ENCODE measurements around the gene UBXN4.
"Not testable (repeated sequence)": the region's sequence is repeated elsewhere in the genome, so short reads cannot be mapped to it uniquely, and the experiment has no call there.

The UBXN4 gene, protein sequence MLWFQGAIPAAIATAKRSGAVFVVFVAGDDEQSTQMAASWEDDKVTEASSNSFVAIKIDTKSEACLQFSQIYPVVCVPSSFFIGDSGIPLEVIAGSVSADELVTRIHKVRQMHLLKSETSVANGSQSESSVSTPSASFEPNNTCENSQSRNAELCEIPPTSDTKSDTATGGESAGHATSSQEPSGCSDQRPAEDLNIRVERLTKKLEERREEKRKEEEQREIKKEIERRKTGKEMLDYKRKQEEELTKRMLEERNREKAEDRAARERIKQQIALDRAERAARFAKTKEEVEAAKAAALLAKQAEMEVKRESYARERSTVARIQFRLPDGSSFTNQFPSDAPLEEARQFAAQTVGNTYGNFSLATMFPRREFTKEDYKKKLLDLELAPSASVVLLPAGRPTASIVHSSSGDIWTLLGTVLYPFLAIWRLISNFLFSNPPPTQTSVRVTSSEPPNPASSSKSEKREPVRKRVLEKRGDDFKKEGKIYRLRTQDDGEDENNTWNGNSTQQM

DNA sequence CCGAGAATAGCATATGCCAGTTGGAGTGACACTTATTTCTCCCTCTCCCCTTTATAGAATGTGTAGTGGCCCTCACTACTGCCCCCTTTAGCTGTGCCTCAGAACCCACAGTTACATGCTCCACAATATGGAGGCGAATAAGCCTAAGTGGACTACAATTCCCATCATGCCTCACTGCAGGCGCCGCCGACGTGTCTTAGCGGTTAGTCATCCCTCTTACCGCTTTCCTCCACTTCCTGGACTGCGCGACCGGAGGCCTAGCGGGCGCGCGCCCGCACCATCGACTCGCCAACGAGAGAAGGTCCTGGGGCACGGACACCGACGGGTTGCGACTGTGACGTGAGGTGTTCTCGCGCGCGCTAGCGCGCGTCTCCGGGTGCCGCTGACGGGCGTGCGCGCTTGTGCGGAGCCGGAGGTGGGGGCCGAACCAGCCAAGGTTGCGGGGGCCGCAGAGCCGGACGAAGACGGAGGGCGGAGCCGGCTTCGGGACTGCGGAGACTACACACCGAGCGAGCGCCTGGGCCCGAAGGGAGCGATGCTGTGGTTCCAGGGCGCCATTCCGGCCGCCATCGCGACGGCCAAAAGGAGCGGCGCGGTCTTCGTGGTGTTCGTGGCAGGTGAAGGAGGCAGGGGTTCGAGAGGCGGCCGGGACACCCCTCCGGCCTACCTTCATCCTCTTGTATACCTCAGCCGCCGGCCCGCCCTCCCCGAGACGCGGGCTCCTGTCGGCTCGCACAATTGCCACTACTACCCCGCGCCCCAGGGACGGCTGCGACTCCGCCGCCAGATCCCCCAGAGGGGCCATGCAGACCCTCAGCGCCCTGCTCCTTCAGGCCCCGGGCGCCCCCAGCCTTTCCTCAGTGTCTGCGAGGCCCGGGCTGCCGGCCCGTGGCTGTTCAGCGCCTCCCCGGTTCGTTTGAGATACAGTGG is at the start of gene UBXN4:
Gene UBXN4, plus strand, starts transcription at position 461 of the 930 bp plus-strand sequence. Its CDS starts 75 bp downstream, at position 536.
- TF ChIP-seq, protein P1, sequence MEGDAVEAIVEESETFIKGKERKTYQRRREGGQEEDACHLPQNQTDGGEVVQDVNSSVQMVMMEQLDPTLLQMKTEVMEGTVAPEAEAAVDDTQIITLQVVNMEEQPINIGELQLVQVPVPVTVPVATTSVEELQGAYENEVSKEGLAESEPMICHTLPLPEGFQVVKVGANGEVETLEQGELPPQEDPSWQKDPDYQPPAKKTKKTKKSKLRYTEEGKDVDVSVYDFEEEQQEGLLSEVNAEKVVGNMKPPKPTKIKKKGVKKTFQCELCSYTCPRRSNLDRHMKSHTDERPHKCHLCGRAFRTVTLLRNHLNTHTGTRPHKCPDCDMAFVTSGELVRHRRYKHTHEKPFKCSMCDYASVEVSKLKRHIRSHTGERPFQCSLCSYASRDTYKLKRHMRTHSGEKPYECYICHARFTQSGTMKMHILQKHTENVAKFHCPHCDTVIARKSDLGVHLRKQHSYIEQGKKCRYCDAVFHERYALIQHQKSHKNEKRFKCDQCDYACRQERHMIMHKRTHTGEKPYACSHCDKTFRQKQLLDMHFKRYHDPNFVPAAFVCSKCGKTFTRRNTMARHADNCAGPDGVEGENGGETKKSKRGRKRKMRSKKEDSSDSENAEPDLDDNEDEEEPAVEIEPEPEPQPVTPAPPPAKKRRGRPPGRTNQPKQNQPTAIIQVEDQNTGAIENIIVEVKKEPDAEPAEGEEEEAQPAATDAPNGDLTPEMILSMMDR (IDR thresholded peaks at IDR 0.05; ENCODE audit: low read depth, low read length) = peak; percentile 48
- peak; percentile 99 for DNase-seq (ENCODE audit: low read depth in 2 of 2)
- H3K4me3 ChIP-seq (replicated peaks in 1 of 2; ENCODE audit: low read depth in 2 of 2, low read length in 2 of 2) = peak within 1 kb of the TSS; percentile 81 to 94

DNA sequence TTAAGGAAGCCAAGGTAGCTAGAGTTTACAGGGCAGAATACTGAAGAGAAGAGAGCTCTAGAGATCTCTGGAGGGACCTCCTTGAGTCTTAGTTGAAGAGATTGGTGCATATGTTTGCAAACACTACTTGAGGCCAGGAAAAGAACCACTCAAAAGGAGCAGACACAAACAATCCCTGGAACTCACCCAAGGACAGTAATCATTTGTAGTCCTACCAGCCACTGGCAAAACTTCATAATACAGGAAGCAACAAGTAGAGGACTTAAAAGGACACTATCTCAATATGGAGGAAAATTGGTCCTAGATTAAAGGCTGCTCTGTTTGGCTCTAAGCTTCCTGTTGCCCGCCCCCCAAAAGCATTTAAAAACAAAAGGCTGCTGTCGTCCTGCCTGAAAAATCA is 46.9 kb upstream of the UBXN4 start:
- TF ChIP-seq, protein P1 (IDR thresholded peaks at IDR 0.05; ENCODE audit: low read depth, low read length) = no peak
- DNase-seq (ENCODE audit: low read depth in 2 of 2) = peak; percentile 37 to 58
- H3K4me3 ChIP-seq (replicated peaks in 1 of 2; ENCODE audit: low read depth in 2 of 2, low read length in 2 of 2) = no peak overlapping the region

DNA sequence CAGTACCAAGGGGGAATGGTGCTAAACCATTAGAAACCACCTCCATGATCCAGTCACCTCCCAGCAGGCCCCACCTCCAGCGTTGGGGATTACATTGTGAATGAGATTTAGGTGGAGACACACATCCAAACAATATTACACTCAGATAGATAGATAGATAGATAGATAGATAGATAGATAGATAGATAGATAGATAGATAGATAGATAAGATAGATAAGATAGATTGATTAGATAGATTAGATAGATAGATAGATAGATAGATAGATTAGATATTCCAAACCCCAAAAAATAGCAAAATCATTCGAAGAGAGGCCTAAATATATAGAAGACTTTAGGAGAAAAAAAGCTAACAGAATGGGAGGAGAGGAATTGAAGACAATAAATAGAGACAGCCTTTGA is 42.8 kb upstream of the UBXN4 start:
- H3K4me3 ChIP-seq (replicated peaks in 1 of 2; ENCODE audit: low read depth in 2 of 2, low read length in 2 of 2) = no peak overlapping the region
- no peak for DNase-seq (ENCODE audit: low read depth in 2 of 2)
- TF ChIP-seq, protein P1 (IDR thresholded peaks at IDR 0.05; ENCODE audit: low read depth, low read length) = no peak

DNA sequence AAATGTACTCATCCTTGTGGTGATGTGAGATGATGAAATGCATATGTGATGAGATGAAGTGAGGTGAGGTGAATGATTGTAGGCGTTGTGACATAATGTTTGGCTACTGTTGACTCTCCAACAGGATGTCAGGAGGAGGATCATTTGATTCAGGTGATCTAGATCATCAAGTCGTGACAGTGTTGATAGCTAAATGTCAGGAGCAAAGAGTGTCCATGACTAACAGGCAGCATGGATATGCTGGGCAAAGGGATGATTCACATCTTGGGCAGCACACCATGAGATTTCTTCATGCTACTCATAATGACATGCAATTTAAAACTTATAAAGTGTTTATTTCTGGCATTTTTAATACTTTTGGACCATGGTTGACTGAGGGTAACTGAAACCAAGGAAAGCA is 40.2 kb upstream of the UBXN4 start:
- peak; percentile 27 to 66 for DNase-seq (ENCODE audit: low read depth in 2 of 2)

DNA sequence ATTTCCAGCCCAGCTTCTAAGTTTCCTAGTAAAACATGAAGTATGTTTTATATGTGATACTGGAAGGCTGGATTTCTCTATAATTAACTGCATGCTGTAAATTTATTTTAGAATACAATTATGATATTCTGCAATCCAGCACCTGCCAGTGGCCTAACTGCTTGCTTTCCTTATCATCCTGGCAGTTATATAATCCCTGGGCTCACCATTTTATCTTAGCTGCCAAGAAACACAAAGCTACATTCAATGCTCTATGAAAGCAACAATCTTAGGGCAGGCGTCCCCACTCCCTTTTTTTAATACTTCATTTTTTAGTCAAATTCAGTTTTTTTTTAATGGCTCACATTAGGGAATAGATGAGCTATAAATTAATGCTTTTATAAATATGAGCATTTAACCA is 38.4 kb upstream of the UBXN4 start:
- H3K4me3 ChIP-seq (replicated peaks in 1 of 2; ENCODE audit: low read depth in 2 of 2, low read length in 2 of 2) = no peak overlapping the region

More for the DNA sequence above, 40.2 kb upstream of the UBXN4 start:
- no peak overlapping the region for H3K4me3 ChIP-seq (replicated peaks in 1 of 2; ENCODE audit: low read depth in 2 of 2, low read length in 2 of 2)
- TF ChIP-seq, protein P1 (IDR thresholded peaks at IDR 0.05; ENCODE audit: low read depth, low read length) = no peak

DNA sequence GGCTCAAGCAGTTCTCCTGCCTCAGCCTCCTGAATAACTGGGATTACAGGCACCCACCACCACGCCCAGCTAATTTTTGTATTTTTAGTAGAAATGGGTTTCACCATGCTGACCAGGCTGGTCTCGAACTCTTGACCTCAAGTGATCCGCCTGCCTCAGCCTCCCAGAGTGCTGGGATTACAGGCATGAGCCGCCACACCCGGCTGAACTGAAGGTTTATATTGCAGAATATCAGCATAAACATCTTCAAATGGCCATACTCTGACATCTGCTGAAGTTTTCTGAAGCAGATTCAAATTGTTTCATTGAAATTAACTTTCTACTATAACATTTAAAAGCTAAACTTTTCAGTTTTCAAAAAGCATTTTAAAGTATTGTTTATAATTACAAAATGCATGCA is 37.6 kb upstream of the UBXN4 start:
- DNase-seq (ENCODE audit: low read depth in 2 of 2); H3K4me3 ChIP-seq (replicated peaks in 1 of 2; ENCODE audit: low read depth in 2 of 2, low read length in 2 of 2): not testable (repeated sequence)

More for the DNA sequence above, 38.4 kb upstream of the UBXN4 start:
- DNase-seq (ENCODE audit: low read depth in 2 of 2) = no peak
- TF ChIP-seq, protein P1 (IDR thresholded peaks at IDR 0.05; ENCODE audit: low read depth, low read length) = no peak

DNA sequence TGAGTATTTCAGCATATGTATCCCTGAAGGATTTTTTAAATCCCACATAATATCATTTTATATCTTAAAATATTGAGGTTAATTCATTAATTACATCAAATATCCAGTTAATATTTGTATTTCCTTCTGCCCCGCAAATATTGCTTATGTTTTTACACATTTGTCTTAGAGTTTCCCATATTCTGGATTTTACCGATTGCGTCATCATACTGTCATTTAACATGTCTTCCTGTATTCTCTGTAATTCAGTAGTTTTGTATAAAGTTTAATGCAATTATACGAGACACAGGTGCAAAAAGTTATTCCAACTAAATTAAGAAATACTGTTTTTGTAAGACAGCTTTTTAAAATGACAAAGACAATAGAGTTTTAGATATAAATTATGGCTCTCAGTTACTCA is 33.5 kb upstream of the UBXN4 start:
- H3K4me3 ChIP-seq (replicated peaks in 1 of 2; ENCODE audit: low read depth in 2 of 2, low read length in 2 of 2) = no peak overlapping the region
- DNase-seq (ENCODE audit: low read depth in 2 of 2) = no peak
- TF ChIP-seq, protein P1 (IDR thresholded peaks at IDR 0.05; ENCODE audit: low read depth, low read length) = no peak
